Measurements from ENCODE around the gene CCDC91.

CCDC91 gene

DNA sequence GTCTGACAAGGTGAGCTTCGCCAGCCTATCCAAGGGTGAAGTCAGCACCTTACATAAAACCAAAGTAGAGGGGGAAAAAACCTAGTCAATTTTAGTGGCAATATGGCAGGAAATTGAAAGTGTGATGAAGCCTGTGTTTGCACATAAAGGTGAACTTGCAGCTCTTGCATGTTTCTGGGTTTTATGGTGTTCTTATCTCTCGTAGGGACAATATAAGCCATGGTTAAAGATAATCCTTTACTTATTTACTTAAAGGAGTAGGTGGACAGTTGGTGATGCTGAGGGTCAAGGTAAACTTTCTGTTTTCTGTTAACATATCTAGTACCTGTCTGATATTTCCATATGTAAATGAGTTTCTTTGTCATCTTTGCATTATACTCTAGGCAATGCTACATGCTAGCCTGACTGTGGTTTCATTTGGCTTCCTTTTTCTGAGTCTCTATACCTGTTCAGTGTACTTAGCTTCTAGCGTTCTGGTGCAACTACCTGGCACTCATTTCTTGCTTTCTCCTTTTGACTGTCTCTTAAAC, 32.8 kb downstream of the CCDC91 start:
- no peak for DNase-seq (ENCODE audit: insufficient read length, low spot score)
- no peak for TF ChIP-seq POU2F2 (IDR thresholded peaks at IDR 0.05; ENCODE audit: low read depth, low read length)
- TF ChIP-seq PAX5 (IDR thresholded peaks at IDR 0.05; ENCODE audit: insufficient read depth, low read length, severe bottlenecking): no peak
- no peak for TF ChIP-seq POLR2AphosphoS5 (IDR thresholded peaks at IDR 0.05; ENCODE audit: low read depth, low read length)
- TF ChIP-seq POLR2A (IDR thresholded peaks at IDR 0.05; ENCODE audit: low read depth, low read length): no peak
- no peak for TF ChIP-seq TAF1 (IDR thresholded peaks at IDR 0.05; ENCODE audit: low read depth, low read length)
- TF ChIP-seq SPI1 (IDR thresholded peaks at IDR 0.05; ENCODE audit: low read depth, low read length): peak; percentile 71
- peak; percentile 75 for FAIRE-seq

DNA sequence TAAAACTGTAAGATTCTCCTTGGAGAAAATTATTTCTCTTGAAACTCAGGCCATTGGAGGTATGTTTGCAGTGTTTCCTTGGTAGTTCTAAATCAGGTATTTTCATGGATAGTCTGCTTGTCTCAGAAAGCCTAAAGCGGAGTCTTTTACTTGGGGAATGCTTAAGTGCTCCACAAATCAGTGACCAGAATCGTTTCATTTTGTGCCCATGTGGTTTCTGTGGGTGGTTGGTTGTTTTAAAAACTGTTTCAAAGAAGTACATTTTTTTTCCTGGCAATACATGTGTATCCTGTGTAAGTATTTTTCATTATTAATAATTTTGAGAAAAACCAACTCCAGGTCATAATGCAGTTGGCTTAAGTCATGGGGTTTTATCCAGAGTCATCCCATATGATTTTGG, 33.6 kb downstream of the CCDC91 start:
- no peak for DNase-seq (ENCODE audit: insufficient read length, low spot score)
- TF ChIP-seq PAX5 (IDR thresholded peaks at IDR 0.05; ENCODE audit: insufficient read depth, low read length, severe bottlenecking) (no peak), SPI1 (IDR thresholded peaks at IDR 0.05; ENCODE audit: low read depth, low read length) (no peak), TAF1 (IDR thresholded peaks at IDR 0.05; ENCODE audit: low read depth, low read length) (no peak), POLR2AphosphoS5 (IDR thresholded peaks at IDR 0.05; ENCODE audit: low read depth, low read length) (no peak), POLR2A (IDR thresholded peaks at IDR 0.05; ENCODE audit: low read depth, low read length) (no peak), POU2F2 (IDR thresholded peaks at IDR 0.05; ENCODE audit: low read depth, low read length) (no peak)
- peak; percentile 43 for FAIRE-seq

DNA sequence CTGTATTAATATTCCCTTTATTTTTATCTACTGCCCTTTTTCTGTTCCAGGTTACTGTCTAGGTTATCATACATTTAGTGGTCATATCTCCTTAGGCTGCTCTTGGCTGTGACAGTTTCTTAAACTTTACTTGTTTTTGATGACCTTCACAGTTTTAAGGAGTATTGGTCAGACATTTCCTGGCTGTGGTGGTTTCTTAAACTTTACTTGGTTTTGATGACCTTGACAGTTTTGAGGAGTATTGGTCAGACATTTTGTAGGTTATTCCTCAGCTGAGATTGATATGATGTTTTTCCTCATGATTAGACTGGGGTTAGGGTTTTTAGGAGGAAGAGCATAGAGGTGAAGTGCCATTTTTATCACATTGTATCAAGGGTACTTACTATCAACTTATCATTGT, 36.4 kb downstream of the CCDC91 start:
- peak; percentile 38 for FAIRE-seq
- no peak for DNase-seq (ENCODE audit: insufficient read length, low spot score)
- TF ChIP-seq POLR2A (IDR thresholded peaks at IDR 0.05; ENCODE audit: low read depth, low read length) (no peak), POU2F2 (IDR thresholded peaks at IDR 0.05; ENCODE audit: low read depth, low read length) (no peak), POLR2AphosphoS5 (IDR thresholded peaks at IDR 0.05; ENCODE audit: low read depth, low read length) (no peak), PAX5 (IDR thresholded peaks at IDR 0.05; ENCODE audit: insufficient read depth, low read length, severe bottlenecking) (no peak)

DNA sequence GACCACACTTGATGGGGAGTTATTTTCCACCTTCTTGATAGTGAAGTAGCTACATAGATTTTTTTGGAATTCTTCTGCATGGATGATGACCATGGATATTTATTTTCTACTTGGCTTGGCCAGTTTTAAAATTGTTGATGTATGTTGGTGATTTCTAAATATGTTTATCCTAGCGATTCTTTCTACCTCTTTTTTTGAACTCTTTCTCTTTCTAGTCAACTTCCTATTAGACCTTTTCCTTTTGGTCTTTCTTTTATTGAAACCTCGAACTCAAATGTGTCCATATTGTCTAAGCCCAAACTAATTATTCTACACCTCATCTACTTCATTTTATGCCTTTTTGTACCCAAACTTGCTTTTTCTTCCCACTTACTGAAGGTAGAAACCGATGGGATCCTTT, 37.0 kb downstream of the CCDC91 start:
- TF ChIP-seq POLR2A (IDR thresholded peaks at IDR 0.05; ENCODE audit: low read depth, low read length) (no peak), POLR2AphosphoS5 (IDR thresholded peaks at IDR 0.05; ENCODE audit: low read depth, low read length) (no peak), POU2F2 (IDR thresholded peaks at IDR 0.05; ENCODE audit: low read depth, low read length) (no peak), PAX5 (IDR thresholded peaks at IDR 0.05; ENCODE audit: insufficient read depth, low read length, severe bottlenecking) (no peak), TAF1 (IDR thresholded peaks at IDR 0.05; ENCODE audit: low read depth, low read length) (no peak), SPI1 (IDR thresholded peaks at IDR 0.05; ENCODE audit: low read depth, low read length) (no peak)
- FAIRE-seq (no peak), DNase-seq (ENCODE audit: insufficient read length, low spot score) (no peak)

DNA sequence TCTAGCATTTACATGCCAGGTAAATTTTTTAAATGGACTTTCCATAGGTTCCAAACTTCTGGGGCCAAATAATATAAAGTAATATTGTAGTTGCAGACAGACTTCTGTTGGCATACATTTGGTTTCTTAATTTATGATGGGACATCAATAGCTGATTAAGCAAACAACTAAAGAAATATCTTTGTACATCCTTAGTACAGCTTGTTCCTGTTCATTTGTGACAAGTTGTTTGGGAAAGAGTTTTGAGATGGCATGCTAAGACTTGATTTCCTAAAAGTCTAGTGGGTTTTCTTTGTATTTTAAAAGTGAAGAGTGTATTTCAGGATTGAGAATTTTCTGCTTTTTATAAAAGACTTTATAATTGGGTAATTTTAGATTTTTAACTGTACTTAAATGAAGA, 41.0 kb downstream of the CCDC91 start:
- DNase-seq (ENCODE audit: insufficient read length, low spot score) (no peak), FAIRE-seq (no peak)
- TF ChIP-seq POU2F2 (IDR thresholded peaks at IDR 0.05; ENCODE audit: low read depth, low read length) (no peak), SPI1 (IDR thresholded peaks at IDR 0.05; ENCODE audit: low read depth, low read length) (no peak), TAF1 (IDR thresholded peaks at IDR 0.05; ENCODE audit: low read depth, low read length) (no peak), POLR2AphosphoS5 (IDR thresholded peaks at IDR 0.05; ENCODE audit: low read depth, low read length) (no peak), POLR2A (IDR thresholded peaks at IDR 0.05; ENCODE audit: low read depth, low read length) (no peak), PAX5 (IDR thresholded peaks at IDR 0.05; ENCODE audit: insufficient read depth, low read length, severe bottlenecking) (no peak)

DNA sequence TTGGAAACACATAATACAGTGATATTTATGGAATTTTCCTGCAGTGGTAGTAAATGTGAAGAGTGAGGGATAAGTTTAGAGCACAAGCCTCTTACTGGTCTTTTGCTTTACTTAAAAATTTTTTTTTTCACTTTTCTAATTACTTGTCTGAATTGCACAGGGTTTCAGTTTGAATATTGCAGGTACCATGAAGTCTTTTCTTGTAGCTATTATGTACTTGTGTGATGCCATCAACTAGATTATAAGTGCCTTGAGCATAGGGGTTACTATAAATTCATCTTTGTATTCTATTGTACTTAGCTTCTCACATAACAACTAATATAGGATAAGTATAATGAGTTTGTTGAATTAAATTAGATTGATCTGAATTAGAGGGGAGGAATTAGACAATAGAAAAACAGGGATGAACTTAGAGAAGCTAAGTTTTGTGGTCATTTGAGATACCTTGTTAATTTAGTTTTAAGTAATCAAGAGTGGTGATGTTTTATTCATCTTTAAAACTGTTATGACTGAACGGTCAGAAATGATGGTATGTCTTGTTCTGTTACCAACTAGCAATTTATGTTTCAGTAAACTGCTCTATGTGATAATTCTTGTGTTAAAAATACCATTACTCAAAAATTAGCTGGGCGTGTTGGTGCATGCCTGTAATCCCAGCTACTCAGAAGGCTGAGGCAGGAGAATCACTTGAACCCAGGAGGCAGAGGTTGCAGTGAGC, 42.1 kb downstream of the CCDC91 start:
- DNase-seq (ENCODE audit: insufficient read length, low spot score) (no peak), FAIRE-seq (no peak)
- TF ChIP-seq POU2F2 (IDR thresholded peaks at IDR 0.05; ENCODE audit: low read depth, low read length): no peak
- TF ChIP-seq POLR2AphosphoS5 (IDR thresholded peaks at IDR 0.05; ENCODE audit: low read depth, low read length): no peak
- TF ChIP-seq POLR2A (IDR thresholded peaks at IDR 0.05; ENCODE audit: low read depth, low read length): no peak
- TF ChIP-seq SPI1 (IDR thresholded peaks at IDR 0.05; ENCODE audit: low read depth, low read length): no peak
- no peak for TF ChIP-seq TAF1 (IDR thresholded peaks at IDR 0.05; ENCODE audit: low read depth, low read length)
- TF ChIP-seq PAX5 (IDR thresholded peaks at IDR 0.05; ENCODE audit: insufficient read depth, low read length, severe bottlenecking): no peak

DNA sequence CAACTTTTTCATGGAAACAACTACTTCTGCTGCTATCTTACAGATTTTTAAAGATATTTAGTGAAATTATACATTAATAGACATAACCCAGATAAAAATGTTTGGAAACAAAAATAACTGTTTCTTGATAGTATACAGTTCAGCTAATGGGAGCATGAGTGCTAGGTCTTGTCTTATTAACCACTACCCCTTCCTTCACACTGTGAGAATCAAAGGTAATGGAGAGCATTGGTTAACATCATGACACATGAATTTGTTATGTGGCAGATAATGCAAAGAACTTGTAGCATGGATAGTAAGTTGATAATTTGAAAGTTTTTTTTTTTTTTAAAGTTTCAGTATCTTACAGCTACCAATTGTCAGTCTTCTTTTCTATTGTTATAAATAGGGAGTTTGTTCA, 44.2 kb downstream of the CCDC91 start:
- TF ChIP-seq TAF1 (IDR thresholded peaks at IDR 0.05; ENCODE audit: low read depth, low read length) (no peak), POLR2AphosphoS5 (IDR thresholded peaks at IDR 0.05; ENCODE audit: low read depth, low read length) (no peak), POLR2A (IDR thresholded peaks at IDR 0.05; ENCODE audit: low read depth, low read length) (no peak), SPI1 (IDR thresholded peaks at IDR 0.05; ENCODE audit: low read depth, low read length) (no peak), PAX5 (IDR thresholded peaks at IDR 0.05; ENCODE audit: insufficient read depth, low read length, severe bottlenecking) (no peak), POU2F2 (IDR thresholded peaks at IDR 0.05; ENCODE audit: low read depth, low read length) (no peak)
- no peak for DNase-seq (ENCODE audit: insufficient read length, low spot score)
- FAIRE-seq: no peak

DNA sequence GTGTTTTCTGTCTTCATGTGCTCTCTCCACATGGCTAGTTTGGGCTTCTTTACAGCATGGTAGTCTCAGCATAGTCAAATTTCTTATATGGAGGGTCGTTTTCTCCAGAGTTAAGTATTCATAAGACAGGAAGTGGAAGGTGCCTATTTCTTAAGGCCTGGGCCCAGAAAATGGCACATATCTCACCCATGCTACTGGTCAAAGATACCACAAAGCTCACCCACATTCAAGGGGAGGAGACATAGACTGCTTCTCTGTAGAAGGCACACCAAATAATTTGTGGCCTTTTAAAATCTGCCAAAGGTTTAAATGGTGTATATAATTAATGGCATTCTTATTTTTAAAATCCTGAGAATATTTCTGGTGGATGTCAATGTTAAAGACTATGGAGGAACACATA, 44.8 kb downstream of the CCDC91 start:
- DNase-seq (ENCODE audit: insufficient read length, low spot score) (no peak), FAIRE-seq (no peak)
- TF ChIP-seq POU2F2 (IDR thresholded peaks at IDR 0.05; ENCODE audit: low read depth, low read length) (no peak), SPI1 (IDR thresholded peaks at IDR 0.05; ENCODE audit: low read depth, low read length) (no peak), POLR2AphosphoS5 (IDR thresholded peaks at IDR 0.05; ENCODE audit: low read depth, low read length) (no peak), PAX5 (IDR thresholded peaks at IDR 0.05; ENCODE audit: insufficient read depth, low read length, severe bottlenecking) (no peak), TAF1 (IDR thresholded peaks at IDR 0.05; ENCODE audit: low read depth, low read length) (no peak), POLR2A (IDR thresholded peaks at IDR 0.05; ENCODE audit: low read depth, low read length) (no peak)

DNA sequence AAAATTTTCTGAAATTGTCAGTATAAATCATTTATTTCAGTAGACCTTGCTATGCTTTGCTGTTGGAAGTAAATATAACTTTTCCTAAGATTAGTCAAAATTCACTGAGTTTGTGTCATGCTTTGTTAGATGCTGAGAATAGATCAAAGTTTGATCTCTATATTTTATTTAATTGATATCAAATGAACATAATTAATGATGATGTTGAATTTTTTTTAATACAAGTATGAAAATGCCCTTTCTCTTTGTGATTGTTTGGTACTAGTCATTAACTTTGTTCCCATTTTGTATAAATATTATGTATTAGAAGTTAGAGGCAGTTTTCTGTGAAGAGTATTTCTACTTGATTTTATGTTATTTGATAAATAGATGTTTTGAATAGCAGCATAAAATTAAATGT, 45.7 kb downstream of the CCDC91 start:
- FAIRE-seq (no peak), DNase-seq (ENCODE audit: insufficient read length, low spot score) (no peak)
- TF ChIP-seq TAF1 (IDR thresholded peaks at IDR 0.05; ENCODE audit: low read depth, low read length) (no peak), POLR2A (IDR thresholded peaks at IDR 0.05; ENCODE audit: low read depth, low read length) (no peak), POU2F2 (IDR thresholded peaks at IDR 0.05; ENCODE audit: low read depth, low read length) (no peak), POLR2AphosphoS5 (IDR thresholded peaks at IDR 0.05; ENCODE audit: low read depth, low read length) (no peak), SPI1 (IDR thresholded peaks at IDR 0.05; ENCODE audit: low read depth, low read length) (no peak), PAX5 (IDR thresholded peaks at IDR 0.05; ENCODE audit: insufficient read depth, low read length, severe bottlenecking) (no peak)
